H1 (cell line): Measurements from ENCODE around the gene IL17D. TPM values are rescaled to one million over a fixed set of nuclear protein-coding genes. Genes with fewer than 3 reads are reported as not detected.

ENCODE experiments used
- CTCF ChIA-PET: fragments of 300-600 bp; sonication (Branson Sonifier 250); formaldehyde crosslinking; loops from one replicate; lab custom pipeline; 2021; ENCODE audit not compliant: partially characterized antibody; lab: Charles Lee
- POLR2A ChIA-PET: fragments of 300-600 bp; sonication (Branson Sonifier 250); formaldehyde crosslinking; loops from one replicate; lab custom pipeline; 2021; ENCODE audit warnings: inconsistent platforms; ENCODE audit not compliant: partially characterized antibody; lab: Charles Lee
- DNase-seq, 2 experiments: peaks; one replicate each; pipeline versions ENCODE4 v3.0.0 to v3.0.0-alpha.2; 2010 to 2022; ENCODE audit warnings: low spot score in 2 of 2, low read depth in 1 of 2, mixed read lengths in 1 of 2
- FAIRE-seq: peaks from 2 replicates; lab custom pipeline; 2011; peaks lifted over from hg19 to GRCh38; lab: Jason Lieb, UNC
- H2AFZ ChIP-seq: 2 replicates; pipeline ENCODE4 v1.8.1; 2012; ENCODE audit warnings: low read length, inconsistent platforms
- H2AK5ac ChIP-seq: 2 replicates; pipeline ENCODE4 v1.6.1; 2013; ENCODE audit warnings: low read depth, low read length
- H2BK120ac ChIP-seq: replicated peaks from 2 replicates; pipeline ENCODE3; 2013; ENCODE audit warnings: low read depth, low read length, inconsistent platforms
- H2BK12ac ChIP-seq: 2 replicates; pipeline ENCODE4 v1.6.1; 2013; ENCODE audit warnings: low read depth, low read length
- H2BK15ac ChIP-seq: 2 replicates; pipeline ENCODE4 v1.6.1; 2013; ENCODE audit warnings: low read length
- H2BK20ac ChIP-seq: 2 replicates; pipeline ENCODE4 v1.6.1; 2013; ENCODE audit warnings: low read length
- H2BK5ac ChIP-seq: 2 replicates; pipeline ENCODE4 v1.6.1; 2013; ENCODE audit warnings: low read depth, low read length
- H3K14ac ChIP-seq: 2 replicates; pipeline ENCODE4 v1.6.1; 2013; ENCODE audit warnings: inconsistent platforms; ENCODE audit not compliant: insufficient read length
- H3K18ac ChIP-seq: 2 replicates; pipeline ENCODE4 v1.6.1; 2013; ENCODE audit warnings: low read length; ENCODE audit errors: extremely low read depth
- H3K23ac ChIP-seq: 2 replicates; pipeline ENCODE4 v1.6.1; 2013; ENCODE audit warnings: inconsistent platforms; ENCODE audit not compliant: insufficient read length
- H3K23me2 ChIP-seq: 2 replicates; pipeline ENCODE4 v1.6.1; 2013; ENCODE audit warnings: low read depth, low read length
- H3K27ac ChIP-seq: 2 replicates; pipeline ENCODE4 v1.6.1; 2011; ENCODE audit warnings: low read depth, low read length, inconsistent platforms
- H3K27me3 ChIP-seq, 4 experiments: replicated peaks in 1 of 4; 1 replicate in 1 of 4; 2 replicates in 3 of 4; pipeline versions ENCODE4 v1.6.1 to v1.8.1; 2011 to 2013; ENCODE audit warnings: low read length in 3 of 4, mild to moderate bottlenecking in 3 of 4, inconsistent platforms in 2 of 4, mixed read lengths in 2 of 4, moderate library complexity in 1 of 4; ENCODE audit not compliant: control insufficient read depth in 3 of 4, insufficient read depth in 3 of 4; ENCODE audit errors: extremely low read depth in 1 of 4
- H3K36me3 ChIP-seq, 4 experiments: 2 replicates each; pipeline versions ENCODE4 v1.6.1 to v1.8.1; 2011 to 2013; ENCODE audit warnings: mild to moderate bottlenecking in 4 of 4, low read length in 3 of 4, moderate library complexity in 2 of 4, control low read depth in 1 of 4, inconsistent platforms in 1 of 4; ENCODE audit not compliant: insufficient read depth in 4 of 4, control insufficient read depth in 2 of 4
- H3K4ac ChIP-seq: replicated peaks from 2 replicates; pipeline ENCODE3; 2013; ENCODE audit warnings: low read length, low read depth, mixed read lengths, inconsistent platforms; ENCODE audit not compliant: insufficient read length
- H3K4me1 ChIP-seq, 4 experiments: replicated peaks in 1 of 4; 1 replicate in 1 of 4; 2 replicates in 3 of 4; pipeline versions ENCODE4 v1.6.1 to v1.8.1; 2011 to 2013; ENCODE audit warnings: low read length in 3 of 4, inconsistent platforms in 2 of 4, mixed read lengths in 1 of 4; ENCODE audit not compliant: insufficient read depth in 4 of 4, control insufficient read depth in 3 of 4
- H3K4me2 ChIP-seq, 2 experiments: 2 replicates each; pipeline versions ENCODE4 v1.6.1 to v1.8.1; 2011 to 2013; ENCODE audit warnings: low read depth in 2 of 2, low read length in 2 of 2, control low read depth in 1 of 2, inconsistent platforms in 1 of 2, mild to moderate bottlenecking in 1 of 2; ENCODE audit not compliant: insufficient read depth in 1 of 2
- H3K4me3 ChIP-seq, 4 experiments: fragments of 200-600, 300-600 bp in 1 of 4; sonication (generic), shearing (Covaris generic), sonication (Bioruptor Twin) in 1 of 4; 2 replicates each; pipeline versions ENCODE4 v1.5.1 to v1.8.1; 2011 to 2016; ENCODE audit warnings: low read length in 4 of 4, low read depth in 3 of 4, control low read depth in 2 of 4, inconsistent platforms in 2 of 4, mild to moderate bottlenecking in 2 of 4, mixed read lengths in 1 of 4, moderate library complexity in 1 of 4; ENCODE audit not compliant: insufficient read depth in 2 of 4; ENCODE audit errors: extremely low read depth in 1 of 4
- H3K56ac ChIP-seq: replicated peaks from 2 replicates; pipeline ENCODE3; 2013; ENCODE audit warnings: low read depth, mild to moderate bottlenecking, mixed read lengths, low read length, inconsistent platforms; ENCODE audit not compliant: insufficient read length
- H3K79me1 ChIP-seq: 2 replicates; pipeline ENCODE4 v1.6.1; 2013; ENCODE audit warnings: low read depth, low read length, control low read depth
- H3K79me2 ChIP-seq, 2 experiments: 2 replicates each; pipeline versions ENCODE4 v1.6.1 to v1.8.1; 2012 to 2013; ENCODE audit warnings: low read length in 2 of 2, mild to moderate bottlenecking in 2 of 2, inconsistent platforms in 1 of 2; ENCODE audit not compliant: insufficient read depth in 2 of 2, control insufficient read depth in 1 of 2
- H3K9ac ChIP-seq, 4 experiments: replicated peaks in 1 of 4; 1 replicate in 1 of 4; 2 replicates in 3 of 4; pipeline versions ENCODE4 v1.6.1 to v1.8.1; 2011 to 2013; ENCODE audit warnings: low read depth in 3 of 4, low read length in 3 of 4, control low read depth in 2 of 4, mild to moderate bottlenecking in 2 of 4, moderate library complexity in 2 of 4, inconsistent platforms in 1 of 4; ENCODE audit errors: extremely low read depth in 1 of 4
- H3K9me3 ChIP-seq, 2 experiments: 2 replicates each; pipeline versions ENCODE4 v1.6.1 to v1.8.1; 2012 to 2013; ENCODE audit warnings: mild to moderate bottlenecking in 2 of 2, moderate library complexity in 2 of 2, control low read depth in 1 of 2, inconsistent platforms in 1 of 2, low read depth in 1 of 2, low read length in 1 of 2, mixed read lengths in 1 of 2; ENCODE audit not compliant: insufficient read depth in 2 of 2
- H4K20me1 ChIP-seq, 2 experiments: replicated peaks in 1 of 2; 2 replicates each; pipeline versions ENCODE3 to v1.8.1; 2011 to 2013; ENCODE audit warnings: inconsistent platforms in 2 of 2, low read length in 2 of 2, mild to moderate bottlenecking in 1 of 2; ENCODE audit not compliant: insufficient read depth in 2 of 2, control insufficient read depth in 1 of 2
- H4K5ac ChIP-seq: 2 replicates; pipeline ENCODE4 v1.6.1; 2013; ENCODE audit warnings: low read length, low read depth, mixed read lengths, inconsistent platforms; ENCODE audit not compliant: insufficient read length
- H4K8ac ChIP-seq: 2 replicates; pipeline ENCODE4 v1.8.0; 2013; ENCODE audit warnings: mild to moderate bottlenecking, moderate library complexity, low read length, inconsistent platforms; ENCODE audit not compliant: insufficient read depth; ENCODE audit errors: extremely low read depth
- H4K91ac ChIP-seq: replicated peaks from 2 replicates; pipeline ENCODE3; 2013; ENCODE audit warnings: low read length, mixed read lengths, inconsistent platforms; ENCODE audit not compliant: insufficient read length
- CTCF ChIP-seq, 3 experiments: IDR thresholded peaks; 1 replicate in 2 of 3; 2 replicates in 1 of 3; pipeline versions ENCODE4 v1.5.1 to v1.6.1; 2011; ENCODE audit warnings: low read length in 3 of 3, mild to moderate bottlenecking in 3 of 3, inconsistent platforms in 2 of 3, low read depth in 1 of 3, moderate library complexity in 1 of 3; ENCODE audit not compliant: insufficient read depth in 1 of 3; ENCODE audit errors: control extremely low read depth in 1 of 3
- KDM4A ChIP-seq: IDR thresholded peaks from one replicate; pipeline ENCODE4 v1.7.1; 2012; ENCODE audit warnings: low read depth, mild to moderate bottlenecking, moderate library complexity, low read length, inconsistent platforms; ENCODE audit not compliant: severe bottlenecking
- RNF2 ChIP-seq: fragments of 200-900, 300-1000 bp; sonication (generic); IDR thresholded peaks from 2 replicates; pipeline ENCODE4 v1.7.1; 2016; ENCODE audit warnings: borderline replicate concordance, low read depth, mild to moderate bottlenecking, antibody characterized with exemption, low read length; ENCODE audit not compliant: poor library complexity, severe bottlenecking; ENCODE audit errors: missing control alignments
- RXRA ChIP-seq: IDR thresholded peaks from 2 replicates; pipeline ENCODE4 v1.6.1; 2011; ENCODE audit warnings: low read depth, mild to moderate bottlenecking, low read length, moderate library complexity; ENCODE audit not compliant: insufficient read depth
- SAP30 ChIP-seq: fragments of 300-600 bp; sonication (generic); IDR thresholded peaks from 2 replicates; pipeline ENCODE4 v1.7.1; 2012; ENCODE audit warnings: low read length, moderate library complexity, mild to moderate bottlenecking, inconsistent platforms; ENCODE audit not compliant: insufficient read depth, insufficient replicate concordance
- WGBS, 2 experiments: shearing (Covaris generic) in 1 of 2; methylation state at CpG; one replicate each; pipeline versions ENCODE4 v1.1.6 to v1.1.7; 2013 to 2015; ENCODE audit warnings: low lambda C conversion rate in 2 of 2, mixed read lengths in 2 of 2, inconsistent platforms in 1 of 2, low coverage in 1 of 2, missing lambda C conversion rate in 1 of 2; ENCODE audit not compliant: insufficient replicate concordance in 2 of 2, insufficient coverage in 1 of 2, insufficient read length in 1 of 2; ENCODE audit errors: extremely low coverage in 1 of 2, missing lambda C conversion rate in 1 of 2; 5-methylcytosine and 5-hydroxymethylcytosine counted together
- polyA plus RNA-seq, 7 experiments: library from polyadenylated mRNA; depleted of rRNA in 3 of 7; stranded (reverse) in 5 of 7; unstranded in 2 of 7; fragments of >200 nt in 5 of 7; fragments of 200-250 nt in 2 of 7; gene quantifications; 1 replicate in 5 of 7; 2 replicates in 1 of 7; 4 replicates in 1 of 7; pipeline versions ENCODE4 v1.2.1 to v1.2.3, GENCODE V29; 2011 to 2013; ENCODE audit warnings: missing spikeins in 2 of 7, mixed read lengths in 2 of 7
- total RNA-seq: library from RNA; stranded (reverse); fragmentation: NEBNext Ultra II Directional; extraction: Animal tissue kit (Norgen Biotek cat#: 25700); gene quantifications from 2 replicates; pipeline ENCODE4 v1.2.1, GENCODE V29; 2021
- TF ChIP-seq, protein P1 (sequence below): IDR thresholded peaks from 2 replicates; pipeline ENCODE4 v1.6.1; 2012; ENCODE audit warnings: inconsistent platforms

Gene IL17D
- total and polyA plus RNA-seq, 2 of the 8 experiments (the other 6 are each of a cell fraction or from before 2014, with no cell fraction given): 0.56 to 0.59 TPM

DNA sequence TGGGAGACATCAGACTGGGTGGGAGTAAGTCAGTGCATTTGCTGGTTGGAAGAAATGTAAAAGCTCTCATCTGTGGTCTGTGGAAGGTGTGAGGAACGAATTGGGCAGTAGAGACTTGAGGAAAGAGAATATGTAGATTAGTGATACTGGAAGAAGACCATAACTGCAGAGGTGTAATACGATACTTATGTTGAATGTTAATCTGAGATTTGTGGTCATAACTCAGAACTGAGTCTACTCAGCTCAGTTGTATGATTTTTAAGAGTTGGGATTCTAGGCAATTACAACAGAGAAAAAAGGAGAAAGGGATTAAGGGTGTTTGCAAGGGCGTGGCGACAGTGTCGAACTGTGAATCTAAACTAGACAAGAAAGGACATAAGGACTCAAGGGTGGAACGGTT, 3.2 kb upstream of the IL17D start:
- H3K27ac ChIP-seq: no peak overlapping the region
- no peak overlapping the region for H2BK5ac ChIP-seq
- H2BK12ac ChIP-seq: no peak overlapping the region
- 86% methylated on average over 6 of the region's 6 CpGs; no CpG with 5 or more reads in 1 of the 2 experiments for WGBS, 2 experiments
- H4K5ac ChIP-seq: no peak overlapping the region
- no peak for DNase-seq
- H2AK5ac ChIP-seq: no peak overlapping the region
- H3K4me3 ChIP-seq: no peak overlapping the region
- H3K4me2 ChIP-seq: no peak overlapping the region
- H4K20me1 ChIP-seq: peaks cover 0 to 1% of the 10 kb centered on the region in 2 experiments
- H3K23ac ChIP-seq: no peak overlapping the region
- ChIA-PET CTCF (no interaction called here), POLR2A (no interaction called here)
- peaks cover 0 to 6% (median under 1%) of the 10 kb centered on the region in 4 experiments; a peak in 5 of 7 replicates for H3K4me1 ChIP-seq
- no peak overlapping the region for H2BK120ac ChIP-seq
- no peaks in the 10 kb centered on the region for H3K36me3 ChIP-seq
- no peak overlapping the region for H4K8ac ChIP-seq
- H3K14ac ChIP-seq: no peak overlapping the region
- no peak for FAIRE-seq
- no peak overlapping the region for H3K18ac ChIP-seq
- H3K56ac ChIP-seq: no peak overlapping the region
- no peak overlapping the region for H2AFZ ChIP-seq
- peaks cover 5 to 25% (median 20%) of the 10 kb centered on the region in 4 experiments for H3K27me3 ChIP-seq
- H3K9me3 ChIP-seq: no peaks in the 10 kb centered on the region
- peaks cover 9% of the 10 kb centered on the region for H3K23me2 ChIP-seq
- no peaks in the 10 kb centered on the region for H3K79me2 ChIP-seq
- H4K91ac ChIP-seq: no peak overlapping the region
- H2BK20ac ChIP-seq: no peak overlapping the region
- no peak overlapping the region for H3K9ac ChIP-seq
- H3K4ac ChIP-seq: no peak overlapping the region
- no peak overlapping the region for H2BK15ac ChIP-seq
- no peaks in the 10 kb centered on the region for H3K79me1 ChIP-seq
- TF ChIP-seq RNF2 (no peak), CTCF (IDR thresholded peaks at IDR 0.05; ENCODE audit: control extremely low read depth in 1 of 3, insufficient read depth in 1 of 3, low read depth in 1 of 3, low read length in 3 of 3) (no peak), KDM4A (no peak), RXRA (no peak), SAP30 (no peak)
- TF ChIP-seq, protein P1, sequence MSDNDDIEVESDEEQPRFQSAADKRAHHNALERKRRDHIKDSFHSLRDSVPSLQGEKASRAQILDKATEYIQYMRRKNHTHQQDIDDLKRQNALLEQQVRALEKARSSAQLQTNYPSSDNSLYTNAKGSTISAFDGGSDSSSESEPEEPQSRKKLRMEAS: no peak
